ENCODE measurements around the gene DENND1A.

DNA sequence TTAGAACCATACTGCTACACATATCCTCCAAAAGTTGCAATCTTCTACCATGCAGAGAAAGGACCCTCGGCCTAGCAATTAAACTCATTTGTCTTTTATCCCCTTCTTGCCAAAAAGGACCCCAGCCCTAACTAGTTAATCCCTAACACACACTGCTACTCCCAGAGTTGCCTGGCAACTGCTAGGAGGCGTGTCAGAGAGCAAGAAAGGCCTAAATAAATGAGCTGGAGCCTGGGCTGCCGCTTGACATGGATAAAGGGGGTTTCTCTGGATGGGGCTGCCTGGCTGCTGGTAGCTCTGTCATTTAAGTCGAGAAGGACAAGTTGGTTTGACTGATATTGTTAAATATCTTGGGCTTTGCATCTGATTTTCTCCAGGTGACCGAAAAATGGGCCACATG lies 379.1 kb downstream of the DENND1A start:
- TF ChIP-seq, protein P1, sequence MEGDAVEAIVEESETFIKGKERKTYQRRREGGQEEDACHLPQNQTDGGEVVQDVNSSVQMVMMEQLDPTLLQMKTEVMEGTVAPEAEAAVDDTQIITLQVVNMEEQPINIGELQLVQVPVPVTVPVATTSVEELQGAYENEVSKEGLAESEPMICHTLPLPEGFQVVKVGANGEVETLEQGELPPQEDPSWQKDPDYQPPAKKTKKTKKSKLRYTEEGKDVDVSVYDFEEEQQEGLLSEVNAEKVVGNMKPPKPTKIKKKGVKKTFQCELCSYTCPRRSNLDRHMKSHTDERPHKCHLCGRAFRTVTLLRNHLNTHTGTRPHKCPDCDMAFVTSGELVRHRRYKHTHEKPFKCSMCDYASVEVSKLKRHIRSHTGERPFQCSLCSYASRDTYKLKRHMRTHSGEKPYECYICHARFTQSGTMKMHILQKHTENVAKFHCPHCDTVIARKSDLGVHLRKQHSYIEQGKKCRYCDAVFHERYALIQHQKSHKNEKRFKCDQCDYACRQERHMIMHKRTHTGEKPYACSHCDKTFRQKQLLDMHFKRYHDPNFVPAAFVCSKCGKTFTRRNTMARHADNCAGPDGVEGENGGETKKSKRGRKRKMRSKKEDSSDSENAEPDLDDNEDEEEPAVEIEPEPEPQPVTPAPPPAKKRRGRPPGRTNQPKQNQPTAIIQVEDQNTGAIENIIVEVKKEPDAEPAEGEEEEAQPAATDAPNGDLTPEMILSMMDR (IDR thresholded peaks at IDR 0.05; ENCODE audit: low read depth, low read length, missing input control) = no peak
- no peak for TF ChIP-seq FOXA1 (IDR thresholded peaks at IDR 0.05)
- TF ChIP-seq EGR1 (IDR thresholded peaks at IDR 0.05; ENCODE audit: low read depth in 2 of 2) = no peak
